DMS 273 treated with DMSO at 0.1 percent for 48 hours (cell line): ENCODE data around the gene NOPCHAP1.
A peak's percentile ranks its signal among the peaks of the same experiment; 100 is the strongest.
"Not testable (repeated sequence)": the region's sequence is repeated elsewhere in the genome, so short reads cannot be mapped to it uniquely, and the experiment has no call there.

Experiments
- DNase-seq: peaks from one replicate; lab custom pipeline; 2025; lab: John Stamatoyannopoulos, UW

NOPCHAP1 gene

DNA sequence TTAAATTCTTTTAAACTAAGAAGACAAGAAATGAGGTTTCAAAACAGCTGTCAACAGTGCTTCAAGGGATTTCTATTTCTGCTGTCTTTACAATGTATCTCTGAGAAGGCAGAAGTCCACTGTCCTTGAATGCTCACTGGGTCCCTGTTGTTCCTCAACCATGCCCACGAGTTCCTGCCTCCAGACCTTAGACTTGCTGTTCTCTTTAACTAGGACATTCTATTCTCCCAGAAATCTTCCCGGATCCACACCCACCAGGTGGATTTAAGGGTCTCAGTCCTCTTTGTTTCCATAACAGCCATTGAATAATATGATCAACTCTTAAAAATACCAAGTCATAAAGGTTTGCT is 21.3 kb upstream of the NOPCHAP1 start:
- DNase-seq, result no peak

DNA sequence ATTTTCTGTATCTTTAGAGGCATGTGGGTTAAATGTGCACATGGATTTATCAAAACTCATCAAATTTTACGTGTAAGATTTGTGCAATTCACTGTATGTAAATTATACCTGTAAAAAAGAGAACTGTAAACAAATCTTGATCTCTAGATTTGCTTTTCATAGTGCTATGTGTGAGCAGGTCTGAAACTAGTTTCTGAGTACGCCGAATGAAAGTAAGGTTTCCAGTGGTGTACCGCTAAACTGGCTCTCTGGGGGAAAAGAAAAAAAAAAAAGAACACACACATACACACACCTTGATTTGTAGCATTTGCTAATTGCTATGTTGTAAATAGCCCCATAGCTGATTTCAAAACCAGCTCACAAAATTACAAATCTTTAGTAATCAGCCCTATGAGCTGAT is 19.4 kb upstream of the NOPCHAP1 start:
- no peak for DNase-seq

DNA sequence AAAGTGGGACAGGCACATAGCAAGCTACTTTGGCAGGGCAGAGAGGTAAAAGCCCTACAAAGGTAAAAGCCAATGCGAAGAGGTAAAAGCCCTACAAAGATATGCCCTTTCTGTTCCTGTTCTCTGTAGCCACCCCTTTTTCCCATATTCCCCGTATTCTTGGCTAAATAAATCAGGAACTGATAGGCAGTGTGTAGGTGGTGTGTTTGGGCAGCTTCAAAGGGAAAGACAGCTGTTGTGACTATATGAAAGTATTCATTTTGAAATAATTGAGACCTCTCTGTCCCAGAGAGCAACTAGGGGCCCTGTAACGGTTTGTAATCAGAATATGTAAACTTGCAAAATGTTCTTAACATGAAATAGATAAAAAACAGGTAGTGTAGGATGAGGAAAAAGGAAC is 16.8 kb upstream of the NOPCHAP1 start:
- DNase-seq, result no peak

DNA sequence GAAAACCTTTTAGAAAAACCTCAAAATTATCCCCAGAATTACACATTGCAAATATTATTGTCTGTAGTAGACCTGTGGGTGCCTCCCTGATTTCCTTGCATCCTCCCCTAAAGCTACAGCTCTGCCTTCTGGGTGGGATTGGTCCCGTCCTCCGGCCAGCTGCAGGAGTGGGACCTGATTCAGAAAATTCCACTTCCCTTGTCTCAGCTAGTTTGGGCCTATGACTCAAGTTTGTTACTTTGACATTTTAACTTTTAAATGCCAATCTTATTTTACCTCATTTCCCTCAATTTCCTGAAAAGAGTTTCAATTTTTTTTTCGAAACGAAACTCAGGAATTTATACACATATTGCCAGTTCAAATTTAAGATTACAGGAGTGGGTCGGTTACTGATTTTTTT is 14.8 kb upstream of the NOPCHAP1 start:
- DNase-seq, result no peak

DNA sequence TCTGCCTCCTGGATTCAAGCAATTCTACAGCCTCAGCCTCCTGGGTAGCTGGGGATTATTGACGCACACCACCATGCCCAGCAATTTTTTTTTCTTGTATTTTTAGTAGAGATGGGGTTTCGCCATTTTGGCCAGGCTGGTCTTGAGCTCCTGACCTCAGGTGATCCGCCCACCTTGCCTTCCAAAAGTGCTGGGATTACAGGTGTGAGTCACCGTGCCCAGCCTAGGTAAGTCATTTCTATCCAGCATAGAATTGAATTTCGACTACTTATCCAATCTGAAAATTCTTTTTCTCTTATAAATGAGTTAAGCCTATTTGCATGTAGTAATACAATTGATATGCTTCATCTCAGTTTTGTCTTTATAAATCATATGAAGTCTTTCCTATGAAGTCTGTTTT is 12.9 kb upstream of the NOPCHAP1 start:
- no peak for DNase-seq

- no peak for DNase-seq
Observed at GRCh38 chr12:104974626-104975290, 11.4 kb upstream of the NOPCHAP1 start.

DNA sequence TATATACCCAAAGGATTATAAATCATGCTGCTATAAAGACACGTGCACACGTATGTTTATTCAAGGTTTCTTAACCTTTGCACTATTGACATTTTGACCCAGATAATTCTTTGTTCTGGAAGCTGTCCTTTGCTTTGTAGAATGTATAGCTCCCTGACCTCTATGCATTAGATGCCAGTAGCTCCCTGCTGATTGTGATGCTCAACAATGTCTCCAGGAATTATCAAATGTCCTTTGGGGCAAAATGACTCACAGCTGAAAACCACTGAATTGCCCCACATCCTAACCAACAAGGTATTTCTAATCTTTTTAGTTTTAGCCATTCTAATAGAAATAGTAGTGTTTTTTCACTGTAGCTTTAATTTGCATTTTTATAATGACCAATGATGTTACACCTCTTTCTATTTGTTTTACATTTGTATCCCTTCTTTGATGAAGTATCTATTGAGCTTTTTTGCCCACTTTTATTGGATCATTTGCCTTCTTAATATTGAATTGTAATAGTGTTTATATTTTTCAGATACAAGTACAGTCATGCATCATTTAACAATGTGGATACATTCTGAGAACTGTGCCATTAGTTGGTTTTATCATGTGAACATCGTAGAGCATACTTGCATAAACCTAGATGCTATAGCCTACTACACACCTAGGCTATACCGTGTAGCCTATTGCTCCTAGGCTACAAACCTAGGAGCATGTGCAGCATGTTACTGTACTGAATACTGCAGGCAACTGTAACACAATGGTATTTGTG is 10.4 kb upstream of the NOPCHAP1 start:
- no peak for DNase-seq

GRCh38 chr12:104976703-104977102 is 9.4 kb upstream of the NOPCHAP1 start:
- no peak for DNase-seq

GRCh38 chr12:104977688-104978087 is 8.4 kb upstream of the NOPCHAP1 start:
- not testable (repeated sequence) for DNase-seq

- no peak for DNase-seq
Observed at GRCh38 chr12:104985206-104985605, 910 bp upstream of the NOPCHAP1 start.

DNA sequence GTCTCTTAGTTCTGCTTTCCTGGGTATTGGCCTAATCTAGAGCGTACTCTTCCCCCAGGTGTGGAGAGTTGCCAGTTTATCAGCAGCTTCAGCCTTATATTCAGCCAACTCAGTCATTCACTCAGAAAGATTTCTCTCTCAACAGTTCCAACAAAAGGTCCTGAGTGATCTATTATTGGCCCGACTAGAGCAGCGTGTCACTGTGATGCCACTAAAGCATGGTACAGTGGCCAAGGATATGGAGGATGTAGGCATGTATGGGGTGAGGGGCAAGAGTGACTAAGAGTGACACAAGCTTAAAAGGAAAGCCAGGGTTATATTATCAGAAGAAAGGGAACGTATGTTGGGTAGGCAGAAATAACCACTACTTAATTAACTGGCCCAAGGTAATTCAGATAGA is 4.8 kb downstream of the NOPCHAP1 start:
- no peak for DNase-seq

DNA sequence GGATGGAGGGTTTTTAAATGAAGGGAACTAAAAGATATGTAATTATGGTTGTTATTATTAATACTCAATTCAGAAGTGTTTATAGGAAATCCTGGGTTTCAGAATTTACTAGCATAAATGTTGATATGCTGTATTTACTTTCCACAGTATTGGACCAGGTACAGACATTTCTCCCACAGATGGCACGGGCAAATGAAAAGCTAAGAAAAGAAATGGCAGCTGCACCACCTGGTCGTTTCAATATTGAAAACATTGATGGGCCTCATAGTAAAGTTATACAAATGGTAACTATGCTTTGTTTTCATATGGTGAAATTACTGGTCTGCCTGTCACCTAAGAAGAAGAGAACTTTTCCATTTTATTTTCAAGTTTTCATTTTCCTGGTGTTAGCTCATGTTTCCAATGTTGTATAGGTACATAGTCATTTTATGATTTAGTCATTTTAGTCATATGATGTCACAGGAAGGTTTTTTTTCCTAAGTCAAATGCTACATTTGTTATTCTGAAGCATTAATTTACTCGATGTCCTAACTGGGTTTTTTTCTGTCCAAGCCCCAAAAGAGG is 5.5 kb downstream of the NOPCHAP1 start:
- DNase-seq, result no peak

- no peak for DNase-seq
Observed at GRCh38 chr12:104994336-104994735, 8.2 kb downstream of the NOPCHAP1 start.

- DNase-seq, result no peak
Observed at GRCh38 chr12:104997541-104997940, 11.4 kb downstream of the NOPCHAP1 start.

- no peak for DNase-seq
Observed at GRCh38 chr12:104998423-104999346, 12.6 kb downstream of the NOPCHAP1 start.

DNA sequence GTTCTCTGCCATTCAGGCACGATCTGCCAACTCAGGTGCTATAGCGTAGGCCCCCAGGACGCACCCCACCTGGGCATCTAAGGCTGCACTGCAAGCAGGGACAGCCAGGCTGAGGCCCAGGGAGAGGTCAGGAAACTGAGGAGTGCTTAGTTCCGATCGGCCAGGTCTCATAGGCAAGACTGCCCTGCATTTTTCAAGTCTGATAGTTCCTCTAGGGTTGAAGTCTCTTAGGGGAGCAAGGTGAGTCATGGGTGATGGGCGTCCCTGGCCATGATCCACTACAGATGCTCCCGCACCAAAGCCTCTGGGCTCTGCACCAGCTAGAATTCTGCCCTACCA is 13.2 kb downstream of the NOPCHAP1 start:
- DNase-seq, result no peak

GRCh38 chr12:105001476-105001875 is 15.4 kb downstream of the NOPCHAP1 start:
- no peak for DNase-seq

DNA sequence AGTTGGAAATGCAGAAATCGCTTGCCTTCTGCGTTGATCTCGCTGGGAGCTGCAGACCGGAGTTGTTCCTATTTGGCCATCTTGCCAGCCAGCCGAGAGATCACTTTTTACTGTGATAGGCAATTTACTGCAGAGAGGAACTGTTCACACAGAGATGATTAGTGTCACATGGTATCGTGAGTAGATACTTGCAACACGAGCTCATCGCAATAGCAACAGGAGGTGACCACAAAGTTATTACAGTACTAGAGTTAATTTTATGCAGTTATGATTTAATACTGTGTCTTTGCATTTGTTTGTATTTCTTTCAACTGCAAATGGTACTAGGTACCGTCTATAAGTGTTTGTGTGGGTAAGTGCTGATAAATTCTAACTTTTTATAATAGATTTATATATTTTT is 27.8 kb downstream of the NOPCHAP1 start:
- DNase-seq, result no peak

DNA sequence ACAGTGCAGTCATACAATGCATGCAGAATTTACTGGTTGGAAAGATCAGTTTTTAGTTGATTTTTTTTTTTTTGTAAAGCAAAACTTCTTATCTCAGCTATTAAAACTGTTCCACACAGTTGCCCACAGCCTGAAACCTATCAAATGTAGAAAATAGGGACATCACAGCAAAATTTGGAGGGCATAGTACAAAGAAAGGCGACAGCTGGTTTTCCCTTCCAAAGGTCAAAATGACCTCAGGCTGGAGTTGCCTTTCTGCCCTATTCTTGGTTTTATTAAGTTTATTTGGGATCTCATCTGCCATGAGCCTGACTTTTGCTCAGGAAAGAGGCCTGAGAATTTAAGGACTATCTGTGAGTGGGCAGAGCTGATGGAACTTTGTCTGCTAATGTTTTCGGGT is 28.5 kb downstream of the NOPCHAP1 start:
- DNase-seq, result no peak

- DNase-seq, result no peak
Observed at GRCh38 chr12:105015543-105015942, 29.4 kb downstream of the NOPCHAP1 start.

GRCh38 chr12:105018012-105018411 is 31.9 kb downstream of the NOPCHAP1 start:
- DNase-seq, result no peak

- peak; percentile 75 for DNase-seq
Observed at GRCh38 chr12:105018776-105019175, 32.7 kb downstream of the NOPCHAP1 start.
